HL-60 (cell line): Measurements from ENCODE around the gene SYNPO2.

Experiments
- CTCF ChIP-seq: IDR thresholded peaks from one replicate; pipeline ENCODE4 v1.5.1; 2011; ENCODE audit warnings: low read length, control low read depth, inconsistent platforms; ENCODE audit not compliant: insufficient read depth
- SPI1 ChIP-seq: IDR thresholded peaks from 2 replicates; pipeline ENCODE4 v1.6.1; 2012; ENCODE audit warnings: low read depth, mild to moderate bottlenecking, borderline replicate concordance

GRCh38 chr4:118888666-118889311 is at the start of gene SYNPO2:
- TF ChIP-seq CTCF (no peak), SPI1 (no peak)
